ENCODE data around the gene ULK2. TPM values are rescaled to one million over a fixed set of nuclear protein-coding genes. Genes with fewer than 3 reads are reported as not detected.
A peak's percentile ranks its signal among the peaks of the same experiment; 100 is the strongest.

ULK2 gene
- total and polyA plus RNA-seq, 2 donors: 7.2 to 7.9 TPM

DNA sequence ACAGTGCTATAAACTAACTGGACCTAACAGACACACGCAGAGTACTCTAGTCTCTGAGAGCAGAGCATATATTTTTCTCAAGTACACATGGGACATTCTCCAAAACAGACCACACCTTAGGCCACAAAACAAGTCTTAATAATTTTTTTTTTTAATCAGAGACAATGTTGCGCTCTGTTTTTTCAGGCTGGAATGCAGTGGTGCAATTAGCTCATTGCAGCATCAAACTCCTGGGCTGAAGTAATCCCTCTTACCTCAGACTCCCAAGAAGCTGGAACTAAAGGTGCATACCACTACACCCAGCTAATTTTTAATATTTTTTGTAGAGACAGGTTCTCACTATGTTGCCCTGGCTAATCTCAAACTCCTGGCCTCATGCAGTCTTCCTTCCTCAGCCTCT, 37.7 kb downstream of the ULK2 start:
- no peak overlapping the region for H3K27ac ChIP-seq (ENCODE audit: low read depth in 1 of 2, low read length in 1 of 2)
- no peaks in the 10 kb centered on the region for H3K4me1 ChIP-seq (ENCODE audit: control insufficient read depth in 2 of 2, insufficient read depth in 2 of 2, low read length in 2 of 2)
- H3K9me3 ChIP-seq (ENCODE audit: control insufficient read depth in 2 of 2, insufficient read depth in 1 of 2, low read length in 1 of 2): no peaks in the 10 kb centered on the region
- H3K27me3 ChIP-seq (ENCODE audit: control insufficient read depth in 2 of 2, insufficient read depth in 1 of 2, low read length in 1 of 2): no peaks in the 10 kb centered on the region
- WGBS: 96% methylated on average over 2 of the region's 2 CpGs
- no peak overlapping the region for H3K4me3 ChIP-seq (ENCODE audit: low read length in 2 of 2)
- DNase-seq (ENCODE audit: low read depth in 6 of 9, low spot score in 9 of 9): no peak
- H3K36me3 ChIP-seq (ENCODE audit: control insufficient read depth in 2 of 2, insufficient read depth in 2 of 2, low read length in 1 of 2): no peaks in the 10 kb centered on the region

DNA sequence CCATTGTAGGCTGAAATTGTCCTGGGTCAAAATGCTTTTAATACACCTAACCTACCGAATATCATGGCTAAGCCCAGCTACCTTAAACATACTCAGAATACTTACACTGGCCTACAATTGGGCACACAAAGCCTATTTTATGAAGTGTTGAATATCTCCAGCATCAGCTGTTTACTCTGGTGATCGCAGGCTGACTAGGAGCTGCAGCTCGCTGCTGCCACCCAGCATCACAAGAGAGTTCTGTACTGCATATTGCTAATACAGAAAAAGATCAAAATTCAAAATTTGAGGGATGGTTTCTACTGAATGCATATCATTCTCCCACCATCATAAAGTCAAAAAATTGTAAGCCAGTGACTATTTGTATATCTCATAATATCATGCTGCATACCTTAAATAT, 55.3 kb downstream of the ULK2 start:
- H3K4me1 ChIP-seq (ENCODE audit: control insufficient read depth in 2 of 2, insufficient read depth in 2 of 2, low read length in 2 of 2): no peaks in the 10 kb centered on the region
- no peak overlapping the region for H3K4me3 ChIP-seq (ENCODE audit: low read length in 2 of 2)
- DNase-seq (ENCODE audit: low read depth in 6 of 9, low spot score in 9 of 9): peak in 1 of 9 donors; percentile 2
- 92% methylated on average over 3 of the region's 3 CpGs for WGBS
- H3K9me3 ChIP-seq (ENCODE audit: control insufficient read depth in 2 of 2, insufficient read depth in 1 of 2, low read length in 1 of 2): no peaks in the 10 kb centered on the region
- peaks cover 0 to 2% of the 10 kb centered on the region in 2 donors for H3K36me3 ChIP-seq (ENCODE audit: control insufficient read depth in 2 of 2, insufficient read depth in 2 of 2, low read length in 1 of 2)
- H3K27me3 ChIP-seq (ENCODE audit: control insufficient read depth in 2 of 2, insufficient read depth in 1 of 2, low read length in 1 of 2): no peaks in the 10 kb centered on the region
- H3K27ac ChIP-seq (ENCODE audit: low read depth in 1 of 2, low read length in 1 of 2): no peak overlapping the region

DNA sequence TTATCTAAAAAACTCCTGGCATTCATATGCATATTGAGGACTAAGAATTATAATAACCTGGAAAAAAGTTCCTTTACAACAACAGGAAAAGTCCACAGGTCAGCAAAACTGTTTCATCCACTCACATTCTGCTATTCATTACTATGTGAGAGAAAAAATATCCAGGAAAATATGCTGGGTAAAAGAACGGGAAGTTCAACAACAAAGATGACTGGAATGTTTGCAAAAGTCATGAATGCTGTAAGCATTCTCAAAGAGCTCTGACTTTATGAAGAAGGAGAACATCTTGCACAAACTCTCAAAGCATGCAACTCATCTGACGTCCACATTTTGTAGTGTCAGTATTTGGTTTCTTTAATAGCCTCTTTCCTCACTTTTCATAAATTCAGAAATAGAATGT, 62.7 kb downstream of the ULK2 start:
- no peak for DNase-seq (ENCODE audit: low read depth in 6 of 9, low spot score in 9 of 9)
- Histone ChIP-seq H3K4me3 (ENCODE audit: low read length in 2 of 2) (no peak overlapping the region), H3K4me1 (ENCODE audit: control insufficient read depth in 2 of 2, insufficient read depth in 2 of 2, low read length in 2 of 2) (peaks cover 0 to 4% of the 10 kb centered on the region in 2 donors), H3K27ac (ENCODE audit: low read depth in 1 of 2, low read length in 1 of 2) (no peak overlapping the region), H3K36me3 (ENCODE audit: control insufficient read depth in 2 of 2, insufficient read depth in 2 of 2, low read length in 1 of 2) (peaks cover 0 to under 1% of the 10 kb centered on the region in 2 donors), H3K9me3 (ENCODE audit: control insufficient read depth in 2 of 2, insufficient read depth in 1 of 2, low read length in 1 of 2) (no peaks in the 10 kb centered on the region), H3K27me3 (ENCODE audit: control insufficient read depth in 2 of 2, insufficient read depth in 1 of 2, low read length in 1 of 2) (no peaks in the 10 kb centered on the region)
- 96% methylated on average over 2 of the region's 2 CpGs for WGBS

DNA sequence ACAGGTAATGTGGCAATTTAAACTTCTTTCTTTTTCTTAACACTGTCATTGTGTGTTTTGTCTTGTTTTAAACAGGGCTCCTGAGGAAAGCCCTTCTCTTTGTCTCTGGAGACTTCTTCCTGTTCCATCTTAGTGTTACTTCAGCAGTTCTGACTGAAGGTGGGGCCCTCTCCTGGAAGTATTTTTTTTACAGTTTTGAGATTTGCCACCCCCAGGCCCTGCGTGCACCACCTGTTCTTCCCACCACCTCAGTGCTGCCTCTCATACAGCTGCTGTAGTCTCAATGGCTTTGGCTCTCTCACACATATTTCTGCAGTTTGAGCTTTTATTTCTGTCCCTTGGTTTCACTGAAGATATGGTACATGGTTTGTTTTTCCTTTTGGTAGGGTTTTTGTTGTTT, 67.2 kb downstream of the ULK2 start:
- peak in 8 of 9 donors; percentile 3 to 62 (median 28) for DNase-seq (ENCODE audit: low read depth in 6 of 9, low spot score in 9 of 9)
- Histone ChIP-seq H3K27ac (ENCODE audit: low read depth in 1 of 2, low read length in 1 of 2) (no peak overlapping the region), H3K4me1 (ENCODE audit: control insufficient read depth in 2 of 2, insufficient read depth in 2 of 2, low read length in 2 of 2) (peaks cover 0 to 4% of the 10 kb centered on the region in 2 donors), H3K36me3 (ENCODE audit: control insufficient read depth in 2 of 2, insufficient read depth in 2 of 2, low read length in 1 of 2) (peaks cover 9 to 20% of the 10 kb centered on the region in 2 donors), H3K4me3 (ENCODE audit: low read length in 2 of 2) (no peak overlapping the region), H3K27me3 (ENCODE audit: control insufficient read depth in 2 of 2, insufficient read depth in 1 of 2, low read length in 1 of 2) (no peaks in the 10 kb centered on the region), H3K9me3 (ENCODE audit: control insufficient read depth in 2 of 2, insufficient read depth in 1 of 2, low read length in 1 of 2) (peaks cover 4 to 6% of the 10 kb centered on the region in 2 donors)
- WGBS: 56% methylated on average over 1 of the region's 1 CpG

DNA sequence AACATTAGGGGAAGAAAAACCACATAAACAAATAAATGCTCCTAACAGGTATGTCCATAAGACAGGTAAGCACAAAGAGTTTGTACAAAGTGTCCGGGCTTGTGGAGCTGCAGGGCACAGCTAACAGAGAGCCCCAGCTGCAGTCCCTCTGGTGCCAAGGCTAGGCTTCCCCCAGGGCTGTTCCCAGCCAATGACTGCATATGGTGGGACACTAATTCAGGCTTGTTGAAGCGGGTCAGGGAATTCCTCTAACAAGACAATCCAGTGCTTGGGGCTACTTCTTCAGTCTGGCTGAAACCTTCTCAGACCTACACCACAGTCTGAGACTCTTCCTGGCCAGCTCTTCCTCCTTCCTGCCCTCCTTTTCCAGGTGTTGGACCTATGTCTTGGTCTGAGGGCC, 67.9 kb downstream of the ULK2 start:
- WGBS: 97% methylated on average over 2 of the region's 2 CpGs
- Histone ChIP-seq H3K4me1 (ENCODE audit: control insufficient read depth in 2 of 2, insufficient read depth in 2 of 2, low read length in 2 of 2) (peaks cover 0 to 4% of the 10 kb centered on the region in 2 donors), H3K27me3 (ENCODE audit: control insufficient read depth in 2 of 2, insufficient read depth in 1 of 2, low read length in 1 of 2) (no peaks in the 10 kb centered on the region), H3K36me3 (ENCODE audit: control insufficient read depth in 2 of 2, insufficient read depth in 2 of 2, low read length in 1 of 2) (peaks cover 9 to 20% of the 10 kb centered on the region in 2 donors), H3K27ac (ENCODE audit: low read depth in 1 of 2, low read length in 1 of 2) (no peak overlapping the region), H3K4me3 (ENCODE audit: low read length in 2 of 2) (no peak overlapping the region), H3K9me3 (ENCODE audit: control insufficient read depth in 2 of 2, insufficient read depth in 1 of 2, low read length in 1 of 2) (peaks cover 4 to 6% of the 10 kb centered on the region in 2 donors)
- DNase-seq (ENCODE audit: low read depth in 6 of 9, low spot score in 9 of 9): no peak

DNA sequence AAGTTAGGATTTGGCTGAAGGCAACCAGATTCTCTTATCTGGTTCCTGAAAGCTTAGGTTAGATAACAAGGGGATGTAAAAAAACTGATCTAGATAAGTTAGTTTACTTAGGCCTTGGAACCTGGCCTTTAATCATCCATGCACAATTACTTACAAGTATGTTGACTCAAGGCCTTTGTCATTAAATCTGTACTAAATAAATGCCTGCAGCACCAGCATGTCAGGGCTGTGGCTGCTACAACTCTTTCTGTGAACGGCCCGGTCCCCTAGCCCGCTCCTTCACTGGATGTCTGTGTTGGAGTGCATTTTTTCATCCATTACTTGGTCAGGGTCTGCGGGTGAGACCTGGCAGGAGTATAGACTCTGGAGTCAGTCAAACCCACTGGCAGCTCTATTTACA, 71.3 kb downstream of the ULK2 start:
- peaks cover 9 to 20% of the 10 kb centered on the region in 2 donors for H3K36me3 ChIP-seq (ENCODE audit: control insufficient read depth in 2 of 2, insufficient read depth in 2 of 2, low read length in 1 of 2)
- H3K4me3 ChIP-seq (ENCODE audit: low read length in 2 of 2): no peak overlapping the region
- DNase-seq (ENCODE audit: low read depth in 6 of 9, low spot score in 9 of 9): no peak
- H3K27ac ChIP-seq (ENCODE audit: low read depth in 1 of 2, low read length in 1 of 2): no peak overlapping the region
- over 99% methylated on average over 4 of the region's 4 CpGs for WGBS
- peaks cover 4 to 6% of the 10 kb centered on the region in 2 donors for H3K9me3 ChIP-seq (ENCODE audit: control insufficient read depth in 2 of 2, insufficient read depth in 1 of 2, low read length in 1 of 2)
- H3K27me3 ChIP-seq (ENCODE audit: control insufficient read depth in 2 of 2, insufficient read depth in 1 of 2, low read length in 1 of 2): no peaks in the 10 kb centered on the region
- peaks cover 0 to 4% of the 10 kb centered on the region in 2 donors for H3K4me1 ChIP-seq (ENCODE audit: control insufficient read depth in 2 of 2, insufficient read depth in 2 of 2, low read length in 2 of 2)

- WGBS: 97% methylated on average over 3 of the region's 3 CpGs
- Histone ChIP-seq H3K9me3 (ENCODE audit: control insufficient read depth in 2 of 2, insufficient read depth in 1 of 2, low read length in 1 of 2) (peaks cover 2 to 6% of the 10 kb centered on the region in 2 donors), H3K4me1 (ENCODE audit: control insufficient read depth in 2 of 2, insufficient read depth in 2 of 2, low read length in 2 of 2) (no peaks in the 10 kb centered on the region), H3K27ac (ENCODE audit: low read depth in 1 of 2, low read length in 1 of 2) (no peak overlapping the region), H3K4me3 (ENCODE audit: low read length in 2 of 2) (no peak overlapping the region), H3K36me3 (ENCODE audit: control insufficient read depth in 2 of 2, insufficient read depth in 2 of 2, low read length in 1 of 2) (peaks cover 11 to 13% of the 10 kb centered on the region in 2 donors), H3K27me3 (ENCODE audit: control insufficient read depth in 2 of 2, insufficient read depth in 1 of 2, low read length in 1 of 2) (no peaks in the 10 kb centered on the region)
- DNase-seq (ENCODE audit: low read depth in 6 of 9, low spot score in 9 of 9): no peak
Observed at GRCh38 chr17:19791918-19792550, 75.7 kb downstream of the ULK2 start.

- H3K27ac ChIP-seq (ENCODE audit: low read depth in 1 of 2, low read length in 1 of 2): no peak overlapping the region
- WGBS: 99% methylated on average over 7 of the region's 7 CpGs
- H3K27me3 ChIP-seq (ENCODE audit: control insufficient read depth in 2 of 2, insufficient read depth in 1 of 2, low read length in 1 of 2): no peaks in the 10 kb centered on the region
- no peaks in the 10 kb centered on the region for H3K9me3 ChIP-seq (ENCODE audit: control insufficient read depth in 2 of 2, insufficient read depth in 1 of 2, low read length in 1 of 2)
- no peak for DNase-seq (ENCODE audit: low read depth in 6 of 9, low spot score in 9 of 9)
- H3K4me3 ChIP-seq (ENCODE audit: low read length in 2 of 2): no peak overlapping the region
- H3K4me1 ChIP-seq (ENCODE audit: control insufficient read depth in 2 of 2, insufficient read depth in 2 of 2, low read length in 2 of 2): no peaks in the 10 kb centered on the region
- H3K36me3 ChIP-seq (ENCODE audit: control insufficient read depth in 2 of 2, insufficient read depth in 2 of 2, low read length in 1 of 2): peaks cover 0 to 6% of the 10 kb centered on the region in 2 donors
Observed at GRCh38 chr17:19787733-19788357, 79.9 kb downstream of the ULK2 start.

GRCh38 chr17:19785854-19786253, 81.9 kb downstream of the ULK2 start:
- Histone ChIP-seq H3K36me3 (ENCODE audit: control insufficient read depth in 2 of 2, insufficient read depth in 2 of 2, low read length in 1 of 2) (peaks cover 0 to 6% of the 10 kb centered on the region in 2 donors), H3K4me3 (ENCODE audit: low read length in 2 of 2) (no peak overlapping the region), H3K4me1 (ENCODE audit: control insufficient read depth in 2 of 2, insufficient read depth in 2 of 2, low read length in 2 of 2) (no peaks in the 10 kb centered on the region), H3K27me3 (ENCODE audit: control insufficient read depth in 2 of 2, insufficient read depth in 1 of 2, low read length in 1 of 2) (no peaks in the 10 kb centered on the region), H3K9me3 (ENCODE audit: control insufficient read depth in 2 of 2, insufficient read depth in 1 of 2, low read length in 1 of 2) (no peaks in the 10 kb centered on the region), H3K27ac (ENCODE audit: low read depth in 1 of 2, low read length in 1 of 2) (no peak overlapping the region)
- WGBS: 72% methylated on average over 4 of the region's 4 CpGs
- DNase-seq (ENCODE audit: low read depth in 6 of 9, low spot score in 9 of 9): no peak

All from thymus (tissue), 11 donors.